GM21515 (cell line): Measurements from ENCODE around the gene CCDC148.

Experiments
- ATAC-seq: cut with Tn5 transposase; IDR thresholded peaks from one replicate; pipeline ENCODE4 v1.9.1; 2021; ENCODE audit not compliant: unreplicated experiment

Gene CCDC148

GRCh38 chr2:158456309-158457066 is at the start of gene CCDC148, which contains the start of gene PKP4:
TSS of gene CCDC148 (minus strand) at chr2:158456753. CDS start at chr2:158456439, 314 bp downstream.
TSS of gene PKP4 (plus strand) at chr2:158456952. CDS start at chr2:158533185, 76,233 bp downstream.
- ATAC-seq = peak; percentile 94

GRCh38 chr2:158505448-158505934 is 48.9 kb upstream of the CCDC148 start:
- ATAC-seq = no peak

- ATAC-seq = no peak
Measured at GRCh38 chr2:158504088-158504487, 47.5 kb upstream of the CCDC148 start.

GRCh38 chr2:158502974-158503373 is 46.4 kb upstream of the CCDC148 start:
- ATAC-seq = no peak

- no peak for ATAC-seq
Measured at GRCh38 chr2:158501301-158501700, 44.7 kb upstream of the CCDC148 start.

- ATAC-seq = no peak
Measured at GRCh38 chr2:158500333-158500732, 43.8 kb upstream of the CCDC148 start.

GRCh38 chr2:158499383-158499782 is 42.8 kb upstream of the CCDC148 start:
- no peak for ATAC-seq

- no peak for ATAC-seq
Measured at GRCh38 chr2:158498749-158499136, 42.2 kb upstream of the CCDC148 start.

- ATAC-seq = no peak
Measured at GRCh38 chr2:158498043-158498748, 41.6 kb upstream of the CCDC148 start.

- ATAC-seq = no peak
Measured at GRCh38 chr2:158497486-158497885, 40.9 kb upstream of the CCDC148 start.

GRCh38 chr2:158496986-158497385 is 40.4 kb upstream of the CCDC148 start:
- no peak for ATAC-seq

GRCh38 chr2:158495175-158495574 is 38.6 kb upstream of the CCDC148 start:
- ATAC-seq = no peak

- no peak for ATAC-seq
Measured at GRCh38 chr2:158493458-158493857, 36.9 kb upstream of the CCDC148 start.

GRCh38 chr2:158491072-158491471 is 34.5 kb upstream of the CCDC148 start:
- ATAC-seq = no peak

GRCh38 chr2:158489366-158490112 is 33.0 kb upstream of the CCDC148 start:
- no peak for ATAC-seq

- ATAC-seq = no peak
Measured at GRCh38 chr2:158488442-158489216, 32.1 kb upstream of the CCDC148 start.

- ATAC-seq = no peak
Measured at GRCh38 chr2:158487419-158487818, 30.9 kb upstream of the CCDC148 start.

GRCh38 chr2:158486970-158487325 is 30.4 kb upstream of the CCDC148 start:
- ATAC-seq = no peak

GRCh38 chr2:158486150-158486969 is 29.8 kb upstream of the CCDC148 start:
- no peak for ATAC-seq
